Mesendoderm (in vitro differentiated cells): ENCODE results near the gene ADAM12.

Experiments used
- DNase-seq: peaks from one replicate; pipeline ENCODE4 v3.0.0; 2013
- H2AK5ac ChIP-seq: 2 replicates; pipeline ENCODE4 v1.6.1; 2013; ENCODE audit warnings: low read length, inconsistent platforms
- H2BK120ac ChIP-seq: 2 replicates; pipeline ENCODE4 v1.6.1; 2013; ENCODE audit warnings: low read depth, mild to moderate bottlenecking, low read length, moderate library complexity, mixed read lengths
- H2BK15ac ChIP-seq: replicated peaks from 2 replicates; pipeline ENCODE4 v1.6.1; 2013; ENCODE audit warnings: low read depth, mild to moderate bottlenecking, moderate library complexity
- H2BK5ac ChIP-seq: 2 replicates; pipeline ENCODE4 v1.6.1; 2013; ENCODE audit warnings: low read length, inconsistent platforms
- H3K18ac ChIP-seq: 2 replicates; pipeline ENCODE4 v1.6.1; 2013; ENCODE audit warnings: mild to moderate bottlenecking, low read length, mixed read lengths
- H3K23ac ChIP-seq: one replicate; pipeline ENCODE4 v1.6.1; 2013; ENCODE audit warnings: low read length
- H3K27ac ChIP-seq: 2 replicates; pipeline ENCODE4 v1.5.1; 2013; ENCODE audit warnings: low read depth, mild to moderate bottlenecking, inconsistent platforms, low read length, moderate library complexity
- H3K27me3 ChIP-seq: 2 replicates; pipeline ENCODE4 v1.6.1; 2013; ENCODE audit warnings: low read length, control low read depth, mild to moderate bottlenecking, inconsistent platforms; ENCODE audit not compliant: insufficient read depth, poor library complexity
- H3K36me3 ChIP-seq: 2 replicates; pipeline ENCODE4 v1.6.1; 2013; ENCODE audit warnings: low read length, inconsistent platforms; ENCODE audit not compliant: control insufficient read depth, insufficient read depth
- H3K4ac ChIP-seq: one replicate; pipeline ENCODE4 v1.6.1; 2013; ENCODE audit warnings: low read depth, mild to moderate bottlenecking, low read length, moderate library complexity
- H3K4me1 ChIP-seq: 2 replicates; pipeline ENCODE4 v1.6.1; 2013; ENCODE audit warnings: low read depth, low read length, inconsistent platforms; ENCODE audit not compliant: control insufficient read depth
- H3K4me2 ChIP-seq: 2 replicates; pipeline ENCODE4 v1.6.1; 2013; ENCODE audit warnings: low read length
- H3K4me3 ChIP-seq: 2 replicates; pipeline ENCODE4 v1.5.1; 2013; ENCODE audit warnings: mild to moderate bottlenecking, low read length
- H3K56ac ChIP-seq: one replicate; pipeline ENCODE4 v1.6.1; 2013; ENCODE audit warnings: low read length
- H3K79me1 ChIP-seq: 2 replicates; pipeline ENCODE4 v1.6.1; 2013; ENCODE audit warnings: low read length, inconsistent platforms
- H3K79me2 ChIP-seq: 2 replicates; pipeline ENCODE4 v1.6.1; 2013; ENCODE audit warnings: mild to moderate bottlenecking, low read length; ENCODE audit not compliant: control insufficient read depth, insufficient read depth
- H3K9ac ChIP-seq: 2 replicates; pipeline ENCODE4 v1.6.1; 2013; ENCODE audit warnings: low read length, inconsistent platforms
- H4K5ac ChIP-seq: one replicate; pipeline ENCODE4 v1.6.1; 2013; ENCODE audit warnings: low read length
- H4K8ac ChIP-seq: one replicate; pipeline ENCODE4 v1.6.1; 2013; ENCODE audit warnings: low read depth, mild to moderate bottlenecking, control low read depth, low read length, moderate library complexity
- WGBS: extraction: QIAGEN DNeasy Blood & Tissue Kit; methylation state at CpG from one replicate; pipeline ENCODE4 v1.1.7; 2013; ENCODE audit warnings: low lambda C conversion rate, missing lambda C conversion rate; ENCODE audit not compliant: insufficient coverage; ENCODE audit errors: extremely low coverage; 5-methylcytosine and 5-hydroxymethylcytosine counted together

The ADAM12 gene

DNA sequence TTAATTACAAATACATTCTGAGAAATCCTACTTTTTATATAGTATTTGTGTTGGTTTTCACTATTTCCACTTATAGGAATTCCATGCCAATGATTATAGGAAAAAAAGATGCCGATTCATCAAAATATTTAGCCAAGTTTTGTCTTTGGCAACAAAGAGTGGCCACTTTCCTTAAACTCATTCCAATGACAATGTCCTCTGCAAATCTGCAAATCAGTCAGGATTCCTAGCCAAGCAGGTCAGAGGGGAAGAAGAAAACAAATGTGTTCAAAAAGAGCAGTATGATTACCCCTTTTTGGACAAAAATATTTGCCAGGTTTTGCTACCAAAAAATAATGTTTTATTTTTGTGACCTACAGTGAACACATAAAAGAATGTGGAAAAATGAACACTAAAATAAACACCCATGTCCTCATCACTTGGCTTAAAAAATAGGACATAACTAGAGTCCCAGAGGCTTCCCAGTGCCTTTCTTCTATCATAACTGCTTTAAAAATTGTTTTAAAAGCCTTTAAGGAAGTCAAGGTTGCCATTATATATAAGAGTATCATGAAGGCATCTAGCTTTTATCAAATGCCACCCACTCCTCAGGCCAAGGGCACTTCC, 125.9 kb downstream of the ADAM12 start:
- Histone ChIP-seq H3K18ac (no peak overlapping the region), H3K4me2 (no peak overlapping the region), H3K23ac (no peak overlapping the region), H3K36me3 (no peaks in the 10 kb centered on the region), H2BK15ac (no peak overlapping the region), H3K56ac (no peak overlapping the region), H4K5ac (no peak overlapping the region), H3K9ac (no peak overlapping the region), H3K79me2 (no peaks in the 10 kb centered on the region), H3K4ac (no peak overlapping the region), H4K8ac (no peak overlapping the region), H2BK120ac (no peak overlapping the region), H3K79me1 (no peaks in the 10 kb centered on the region), H3K27me3 (no peaks in the 10 kb centered on the region), H2BK5ac (no peak overlapping the region), H3K4me1 (no peaks in the 10 kb centered on the region), H3K4me3 (no peak overlapping the region), H2AK5ac (no peak overlapping the region), H3K27ac (no peak overlapping the region)
- no peak for DNase-seq
- WGBS = no CpG with 5 or more reads among the region's 1 CpG

DNA sequence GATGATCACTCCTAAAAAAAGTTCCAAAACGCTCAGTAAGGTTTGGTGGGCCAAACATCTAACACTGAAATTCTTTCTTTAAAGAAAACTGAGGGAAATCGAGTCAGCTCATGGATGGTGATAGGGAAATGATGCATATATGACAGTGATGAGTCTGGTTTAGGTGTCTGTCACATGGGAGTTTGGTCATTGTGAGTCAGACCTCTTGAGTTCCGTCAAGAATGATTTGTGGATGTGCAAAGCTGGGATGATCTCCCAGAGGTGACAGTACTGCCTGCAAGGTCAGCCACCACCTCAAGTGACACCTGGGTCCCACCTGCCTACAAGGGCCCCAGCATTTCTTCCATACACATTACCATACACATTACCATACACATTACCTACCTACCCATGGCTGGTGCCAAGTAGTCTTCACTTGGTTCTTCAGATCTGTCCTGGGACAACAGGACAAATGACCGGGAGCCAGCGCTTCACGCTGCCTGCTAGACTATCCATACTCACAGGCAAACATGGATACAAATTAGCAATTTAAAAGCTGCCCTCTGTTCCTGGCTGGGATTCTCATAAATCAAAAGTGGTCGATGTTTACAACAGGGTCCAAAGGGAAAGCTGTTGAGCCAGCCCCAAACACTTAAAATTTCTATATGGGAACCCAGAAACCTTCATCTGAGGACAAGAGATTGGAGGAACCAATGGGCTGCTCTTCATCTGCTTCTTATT, 128.4 kb downstream of the ADAM12 start:
- H3K4me3 ChIP-seq = no peak overlapping the region
- WGBS = no CpG with 5 or more reads among the region's 7 CpGs
- H3K23ac ChIP-seq = no peak overlapping the region
- H3K79me2 ChIP-seq = no peaks in the 10 kb centered on the region
- H3K36me3 ChIP-seq = no peaks in the 10 kb centered on the region
- H3K56ac ChIP-seq = no peak overlapping the region
- H2AK5ac ChIP-seq = no peak overlapping the region
- H3K4me1 ChIP-seq = no peaks in the 10 kb centered on the region
- no peak overlapping the region for H2BK120ac ChIP-seq
- H3K4ac ChIP-seq = no peak overlapping the region
- no peak overlapping the region for H3K9ac ChIP-seq
- no peak overlapping the region for H3K27ac ChIP-seq
- no peak overlapping the region for H3K18ac ChIP-seq
- H2BK15ac ChIP-seq = no peak overlapping the region
- no peak overlapping the region for H4K8ac ChIP-seq
- H4K5ac ChIP-seq = no peak overlapping the region
- H3K4me2 ChIP-seq = no peak overlapping the region
- DNase-seq = no peak
- H3K27me3 ChIP-seq = no peaks in the 10 kb centered on the region
- no peak overlapping the region for H2BK5ac ChIP-seq
- no peaks in the 10 kb centered on the region for H3K79me1 ChIP-seq

DNA sequence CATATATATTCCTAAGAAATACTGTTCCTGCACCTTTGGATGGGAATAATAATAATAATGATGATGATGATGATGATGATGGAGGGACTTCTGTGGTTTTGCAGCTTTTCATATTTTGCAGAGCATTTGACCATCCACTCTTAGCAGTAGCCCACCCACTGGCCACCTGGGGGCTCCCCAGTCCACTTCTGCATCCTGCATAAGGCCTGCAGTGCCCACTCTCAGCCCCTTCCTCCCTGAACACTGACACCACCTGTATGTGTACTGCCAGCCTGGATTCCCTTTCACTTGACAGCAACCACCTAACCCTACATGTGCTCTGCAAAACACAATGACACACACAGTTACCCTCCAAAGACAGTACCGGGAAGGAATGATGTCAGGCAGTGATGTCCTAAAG, 131.4 kb downstream of the ADAM12 start:
- no peak overlapping the region for H3K56ac ChIP-seq
- H2BK15ac ChIP-seq = no peak overlapping the region
- H3K4ac ChIP-seq = no peak overlapping the region
- H4K8ac ChIP-seq = no peak overlapping the region
- no peaks in the 10 kb centered on the region for H3K79me1 ChIP-seq
- H3K9ac ChIP-seq = no peak overlapping the region
- H3K4me3 ChIP-seq = no peak overlapping the region
- H3K79me2 ChIP-seq = no peaks in the 10 kb centered on the region
- DNase-seq = no peak
- H3K4me1 ChIP-seq = no peaks in the 10 kb centered on the region
- H3K27me3 ChIP-seq = no peaks in the 10 kb centered on the region
- no peak overlapping the region for H2AK5ac ChIP-seq
- no peak overlapping the region for H4K5ac ChIP-seq
- no peak overlapping the region for H3K18ac ChIP-seq
- no peak overlapping the region for H3K23ac ChIP-seq
- no CpG with 5 or more reads among the region's 1 CpG for WGBS
- H3K27ac ChIP-seq = no peak overlapping the region
- no peak overlapping the region for H2BK120ac ChIP-seq
- H2BK5ac ChIP-seq = no peak overlapping the region
- no peak overlapping the region for H3K4me2 ChIP-seq
- no peaks in the 10 kb centered on the region for H3K36me3 ChIP-seq

DNA sequence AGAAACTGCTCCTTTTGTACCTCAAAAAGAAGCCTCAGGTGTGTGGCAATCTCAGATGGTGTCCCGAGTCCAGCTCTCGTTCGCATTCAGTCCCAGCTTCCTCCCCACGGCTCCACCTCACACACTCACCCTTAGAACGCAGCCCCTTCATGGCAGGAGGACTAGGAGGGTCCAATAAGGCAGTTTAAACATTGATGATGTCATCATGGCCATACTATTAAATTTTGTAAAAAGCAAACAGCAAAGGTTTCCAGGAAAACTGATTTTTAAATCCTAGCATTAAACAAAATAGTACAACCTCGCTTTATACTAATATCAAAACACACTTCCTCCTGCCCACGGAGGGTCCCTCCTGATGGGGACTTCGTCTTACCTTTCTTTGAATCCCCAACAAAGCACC, 133.0 kb downstream of the ADAM12 start:
- no peak overlapping the region for H3K18ac ChIP-seq
- H3K9ac ChIP-seq = no peak overlapping the region
- no peaks in the 10 kb centered on the region for H3K4me1 ChIP-seq
- H2BK15ac ChIP-seq = no peak overlapping the region
- no peaks in the 10 kb centered on the region for H3K27me3 ChIP-seq
- no peak overlapping the region for H2BK5ac ChIP-seq
- H3K4ac ChIP-seq = no peak overlapping the region
- no peak overlapping the region for H3K56ac ChIP-seq
- no peak overlapping the region for H4K5ac ChIP-seq
- H3K27ac ChIP-seq = no peak overlapping the region
- no peaks in the 10 kb centered on the region for H3K79me1 ChIP-seq
- H2BK120ac ChIP-seq = no peak overlapping the region
- no peak overlapping the region for H3K4me3 ChIP-seq
- H3K23ac ChIP-seq = no peak overlapping the region
- no peak overlapping the region for H4K8ac ChIP-seq
- no peak overlapping the region for H3K4me2 ChIP-seq
- no CpG with 5 or more reads among the region's 8 CpGs for WGBS
- H3K36me3 ChIP-seq = no peaks in the 10 kb centered on the region
- H2AK5ac ChIP-seq = no peak overlapping the region
- H3K79me2 ChIP-seq = no peaks in the 10 kb centered on the region
- no peak for DNase-seq

DNA sequence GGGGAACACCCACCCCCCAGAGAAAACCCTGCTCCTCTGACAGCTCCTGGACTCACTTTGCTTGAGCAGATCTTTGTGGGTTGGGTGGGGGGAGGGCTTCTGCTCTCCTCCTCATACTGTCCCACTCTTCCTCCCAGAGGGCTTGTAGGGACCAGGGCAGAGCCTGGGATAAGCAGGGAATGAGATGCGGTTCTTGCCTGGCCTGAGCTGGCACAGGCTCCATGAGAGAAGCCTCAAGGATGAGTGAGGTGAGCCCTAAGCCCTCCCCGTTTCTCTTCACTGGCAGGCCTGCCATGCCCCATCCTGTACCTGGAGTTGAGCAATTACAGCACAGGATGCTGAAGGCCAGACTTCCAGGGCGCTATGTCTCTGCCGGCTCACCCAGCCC, 134.7 kb downstream of the ADAM12 start:
- no peak overlapping the region for H3K23ac ChIP-seq
- H3K4me1 ChIP-seq = no peaks in the 10 kb centered on the region
- no peak overlapping the region for H2AK5ac ChIP-seq
- no peak overlapping the region for H3K4me3 ChIP-seq
- no peak overlapping the region for H4K5ac ChIP-seq
- H4K8ac ChIP-seq = no peak overlapping the region
- no peak overlapping the region for H3K9ac ChIP-seq
- no peak for DNase-seq
- H2BK15ac ChIP-seq = no peak overlapping the region
- no peak overlapping the region for H3K18ac ChIP-seq
- no peak overlapping the region for H3K27ac ChIP-seq
- no peak overlapping the region for H3K56ac ChIP-seq
- H3K4ac ChIP-seq = no peak overlapping the region
- no peaks in the 10 kb centered on the region for H3K36me3 ChIP-seq
- no peak overlapping the region for H2BK120ac ChIP-seq
- no peak overlapping the region for H2BK5ac ChIP-seq
- no peaks in the 10 kb centered on the region for H3K79me1 ChIP-seq
- no peaks in the 10 kb centered on the region for H3K27me3 ChIP-seq
- no peaks in the 10 kb centered on the region for H3K79me2 ChIP-seq
- no peak overlapping the region for H3K4me2 ChIP-seq
- WGBS = no CpG with 5 or more reads among the region's 4 CpGs
